ENCODE results near the gene PTPA.

The PTPA gene

DNA sequence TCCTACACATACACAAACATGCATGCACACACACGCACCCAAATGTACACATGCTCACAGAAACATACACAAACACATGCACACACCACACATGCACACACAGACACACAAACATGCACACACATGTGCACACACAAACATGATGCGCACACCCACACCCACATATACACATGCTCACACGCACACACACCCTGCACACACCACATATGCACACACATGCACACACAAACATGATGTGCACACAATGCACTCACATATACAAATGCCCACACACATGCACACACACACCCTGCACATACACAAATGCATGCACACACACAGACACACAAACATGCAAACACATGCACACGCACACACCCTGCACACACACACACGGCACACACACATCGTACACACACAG, 74.2 kb downstream of the PTPA start (continued):
- TF ChIP-seq, protein P1, sequence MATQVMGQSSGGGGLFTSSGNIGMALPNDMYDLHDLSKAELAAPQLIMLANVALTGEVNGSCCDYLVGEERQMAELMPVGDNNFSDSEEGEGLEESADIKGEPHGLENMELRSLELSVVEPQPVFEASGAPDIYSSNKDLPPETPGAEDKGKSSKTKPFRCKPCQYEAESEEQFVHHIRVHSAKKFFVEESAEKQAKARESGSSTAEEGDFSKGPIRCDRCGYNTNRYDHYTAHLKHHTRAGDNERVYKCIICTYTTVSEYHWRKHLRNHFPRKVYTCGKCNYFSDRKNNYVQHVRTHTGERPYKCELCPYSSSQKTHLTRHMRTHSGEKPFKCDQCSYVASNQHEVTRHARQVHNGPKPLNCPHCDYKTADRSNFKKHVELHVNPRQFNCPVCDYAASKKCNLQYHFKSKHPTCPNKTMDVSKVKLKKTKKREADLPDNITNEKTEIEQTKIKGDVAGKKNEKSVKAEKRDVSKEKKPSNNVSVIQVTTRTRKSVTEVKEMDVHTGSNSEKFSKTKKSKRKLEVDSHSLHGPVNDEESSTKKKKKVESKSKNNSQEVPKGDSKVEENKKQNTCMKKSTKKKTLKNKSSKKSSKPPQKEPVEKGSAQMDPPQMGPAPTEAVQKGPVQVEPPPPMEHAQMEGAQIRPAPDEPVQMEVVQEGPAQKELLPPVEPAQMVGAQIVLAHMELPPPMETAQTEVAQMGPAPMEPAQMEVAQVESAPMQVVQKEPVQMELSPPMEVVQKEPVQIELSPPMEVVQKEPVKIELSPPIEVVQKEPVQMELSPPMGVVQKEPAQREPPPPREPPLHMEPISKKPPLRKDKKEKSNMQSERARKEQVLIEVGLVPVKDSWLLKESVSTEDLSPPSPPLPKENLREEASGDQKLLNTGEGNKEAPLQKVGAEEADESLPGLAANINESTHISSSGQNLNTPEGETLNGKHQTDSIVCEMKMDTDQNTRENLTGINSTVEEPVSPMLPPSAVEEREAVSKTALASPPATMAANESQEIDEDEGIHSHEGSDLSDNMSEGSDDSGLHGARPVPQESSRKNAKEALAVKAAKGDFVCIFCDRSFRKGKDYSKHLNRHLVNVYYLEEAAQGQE (tag by site-specific recombination; IDR thresholded peaks at IDR 0.05), result no peak
- TF ChIP-seq ZNF221 (tag by site-specific recombination; IDR thresholded peaks at IDR 0.05; ENCODE audit: borderline replicate concordance), result no peak
- TF ChIP-seq ZNF214 (tag by site-specific recombination; IDR thresholded peaks at IDR 0.05; ENCODE audit: borderline replicate concordance), result no peak
- TF ChIP-seq BCL11B (tag by site-specific recombination; IDR thresholded peaks at IDR 0.05; ENCODE audit: low read depth), result no peak
- TF ChIP-seq ZNF366 (tag by site-specific recombination; conservative IDR thresholded peaks at IDR 0.05), result no peak
- TF ChIP-seq MEIS1 (CRISPR knock-in tag; IDR thresholded peaks at IDR 0.05; ENCODE audit: borderline replicate concordance), result no peak
- no peak for TF ChIP-seq ZFP69B (tag by site-specific recombination; IDR thresholded peaks at IDR 0.05)
- TF ChIP-seq, protein P2, sequence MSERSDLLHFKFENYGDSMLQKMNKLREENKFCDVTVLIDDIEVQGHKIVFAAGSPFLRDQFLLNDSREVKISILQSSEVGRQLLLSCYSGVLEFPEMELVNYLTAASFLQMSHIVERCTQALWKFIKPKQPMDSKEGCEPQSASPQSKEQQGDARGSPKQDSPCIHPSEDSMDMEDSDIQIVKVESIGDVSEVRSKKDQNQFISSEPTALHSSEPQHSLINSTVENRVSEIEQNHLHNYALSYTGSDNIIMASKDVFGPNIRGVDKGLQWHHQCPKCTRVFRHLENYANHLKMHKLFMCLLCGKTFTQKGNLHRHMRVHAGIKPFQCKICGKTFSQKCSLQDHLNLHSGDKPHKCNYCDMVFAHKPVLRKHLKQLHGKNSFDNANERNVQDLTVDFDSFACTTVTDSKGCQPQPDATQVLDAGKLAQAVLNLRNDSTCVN (tag by site-specific recombination; optimal IDR thresholded peaks at IDR 0.05), result no peak
- no peak for TF ChIP-seq ZNF37A (tag by site-specific recombination; IDR thresholded peaks at IDR 0.05)
- no peak for TF ChIP-seq KLF1 (tag by site-specific recombination; IDR thresholded peaks at IDR 0.05)
- TF ChIP-seq ZNF596 (tag by site-specific recombination; IDR thresholded peaks at IDR 0.05), result no peak

DNA sequence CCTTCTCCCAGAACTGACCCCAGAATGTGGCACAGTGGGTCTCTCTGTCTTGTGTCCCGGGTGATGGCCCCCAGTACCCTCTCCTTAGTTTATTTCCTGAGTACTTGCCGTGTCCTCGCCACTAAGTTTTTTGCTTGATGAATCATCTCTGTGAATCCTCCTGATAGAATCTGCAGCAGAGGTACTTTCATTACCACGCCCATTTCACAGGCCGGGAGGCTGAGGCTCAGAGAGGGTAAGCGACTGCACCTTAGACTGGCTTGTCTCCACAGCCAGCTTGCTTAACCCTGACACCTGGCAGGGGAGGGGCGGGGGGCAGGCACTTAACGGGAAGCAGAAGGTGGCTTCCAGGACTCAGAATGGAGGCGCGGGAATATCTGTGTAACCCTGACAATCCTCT, 74.8 kb downstream of the PTPA start:
- ChIA-PET POLR2A (no interaction called here), CTCF (no interaction called here)
- no peaks in the 10 kb centered on the region for H3K9me3 ChIP-seq (ENCODE audit: control insufficient read depth, insufficient read depth, low read depth, low read length)
- TF ChIP-seq RBAK (tag by site-specific recombination; IDR thresholded peaks at IDR 0.05) (no peak), ZIC2 (tag by site-specific recombination; IDR thresholded peaks at IDR 0.05) (no peak), ZNF596 (tag by site-specific recombination; IDR thresholded peaks at IDR 0.05) (no peak), ZNF510 (tag by site-specific recombination; IDR thresholded peaks at IDR 0.05; ENCODE audit: insufficient replicate concordance) (no peak), MEIS1 (CRISPR knock-in tag; IDR thresholded peaks at IDR 0.05; ENCODE audit: borderline replicate concordance) (no peak), HOXD13 (CRISPR knock-in tag; IDR thresholded peaks at IDR 0.05; ENCODE audit: borderline replicate concordance) (no peak), ZNF501 (tag by site-specific recombination; IDR thresholded peaks at IDR 0.05) (no peak), ZNF514 (tag by site-specific recombination; IDR thresholded peaks at IDR 0.05) (no peak), ZNF555 (tag by site-specific recombination; conservative IDR thresholded peaks at IDR 0.05) (no peak), ZNF544 (tag by site-specific recombination; IDR thresholded peaks at IDR 0.05) (no peak), ZNF335 (tag by site-specific recombination; conservative IDR thresholded peaks at IDR 0.05) (no peak)
- TF ChIP-seq, protein P3, sequence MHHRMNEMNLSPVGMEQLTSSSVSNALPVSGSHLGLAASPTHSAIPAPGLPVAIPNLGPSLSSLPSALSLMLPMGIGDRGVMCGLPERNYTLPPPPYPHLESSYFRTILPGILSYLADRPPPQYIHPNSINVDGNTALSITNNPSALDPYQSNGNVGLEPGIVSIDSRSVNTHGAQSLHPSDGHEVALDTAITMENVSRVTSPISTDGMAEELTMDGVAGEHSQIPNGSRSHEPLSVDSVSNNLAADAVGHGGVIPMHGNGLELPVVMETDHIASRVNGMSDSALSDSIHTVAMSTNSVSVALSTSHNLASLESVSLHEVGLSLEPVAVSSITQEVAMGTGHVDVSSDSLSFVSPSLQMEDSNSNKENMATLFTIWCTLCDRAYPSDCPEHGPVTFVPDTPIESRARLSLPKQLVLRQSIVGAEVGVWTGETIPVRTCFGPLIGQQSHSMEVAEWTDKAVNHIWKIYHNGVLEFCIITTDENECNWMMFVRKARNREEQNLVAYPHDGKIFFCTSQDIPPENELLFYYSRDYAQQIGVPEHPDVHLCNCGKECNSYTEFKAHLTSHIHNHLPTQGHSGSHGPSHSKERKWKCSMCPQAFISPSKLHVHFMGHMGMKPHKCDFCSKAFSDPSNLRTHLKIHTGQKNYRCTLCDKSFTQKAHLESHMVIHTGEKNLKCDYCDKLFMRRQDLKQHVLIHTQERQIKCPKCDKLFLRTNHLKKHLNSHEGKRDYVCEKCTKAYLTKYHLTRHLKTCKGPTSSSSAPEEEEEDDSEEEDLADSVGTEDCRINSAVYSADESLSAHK (tag by site-specific recombination; IDR thresholded peaks at IDR 0.05), result no peak
- TF ChIP-seq, protein P4, sequence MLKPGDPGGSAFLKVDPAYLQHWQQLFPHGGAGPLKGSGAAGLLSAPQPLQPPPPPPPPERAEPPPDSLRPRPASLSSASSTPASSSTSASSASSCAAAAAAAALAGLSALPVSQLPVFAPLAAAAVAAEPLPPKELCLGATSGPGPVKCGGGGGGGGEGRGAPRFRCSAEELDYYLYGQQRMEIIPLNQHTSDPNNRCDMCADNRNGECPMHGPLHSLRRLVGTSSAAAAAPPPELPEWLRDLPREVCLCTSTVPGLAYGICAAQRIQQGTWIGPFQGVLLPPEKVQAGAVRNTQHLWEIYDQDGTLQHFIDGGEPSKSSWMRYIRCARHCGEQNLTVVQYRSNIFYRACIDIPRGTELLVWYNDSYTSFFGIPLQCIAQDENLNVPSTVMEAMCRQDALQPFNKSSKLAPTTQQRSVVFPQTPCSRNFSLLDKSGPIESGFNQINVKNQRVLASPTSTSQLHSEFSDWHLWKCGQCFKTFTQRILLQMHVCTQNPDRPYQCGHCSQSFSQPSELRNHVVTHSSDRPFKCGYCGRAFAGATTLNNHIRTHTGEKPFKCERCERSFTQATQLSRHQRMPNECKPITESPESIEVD (tag by site-specific recombination; IDR thresholded peaks at IDR 0.05), result no peak
- TF ChIP-seq, protein P5, sequence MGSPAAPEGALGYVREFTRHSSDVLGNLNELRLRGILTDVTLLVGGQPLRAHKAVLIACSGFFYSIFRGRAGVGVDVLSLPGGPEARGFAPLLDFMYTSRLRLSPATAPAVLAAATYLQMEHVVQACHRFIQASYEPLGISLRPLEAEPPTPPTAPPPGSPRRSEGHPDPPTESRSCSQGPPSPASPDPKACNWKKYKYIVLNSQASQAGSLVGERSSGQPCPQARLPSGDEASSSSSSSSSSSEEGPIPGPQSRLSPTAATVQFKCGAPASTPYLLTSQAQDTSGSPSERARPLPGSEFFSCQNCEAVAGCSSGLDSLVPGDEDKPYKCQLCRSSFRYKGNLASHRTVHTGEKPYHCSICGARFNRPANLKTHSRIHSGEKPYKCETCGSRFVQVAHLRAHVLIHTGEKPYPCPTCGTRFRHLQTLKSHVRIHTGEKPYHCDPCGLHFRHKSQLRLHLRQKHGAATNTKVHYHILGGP (tag by site-specific recombination; IDR thresholded peaks at IDR 0.05), result no peak
- no peak overlapping the region for H3K4me3 ChIP-seq (ENCODE audit: low read depth, low read length)
- no peaks in the 10 kb centered on the region for H3K4me1 ChIP-seq (ENCODE audit: control insufficient read depth, insufficient read depth, low read length)
- no peak overlapping the region for H3K27ac ChIP-seq (ENCODE audit: extremely low read depth, low read depth, low read length)
- H3K36me3 ChIP-seq (ENCODE audit: control insufficient read depth in 2 of 2, insufficient read depth in 1 of 2, low read length in 2 of 2), result no peaks in the 10 kb centered on the region

Measured in HEK293 (cell line).